ENCODE data around the gene SMPX. TPM values are rescaled to one million over a fixed set of nuclear protein-coding genes. Genes with fewer than 3 reads are reported as not detected.

SMPX gene
- total and polyA plus RNA-seq, 4 donors = 0.28 to 0.89 (median 0.50) TPM; not detected in 1

GRCh38 chrX:21666252-21666651 lies 91.7 kb downstream of the SMPX start:
- Histone ChIP-seq H3K4me1 (ENCODE audit: control insufficient read depth, insufficient read depth, low read length) (no peaks in the 10 kb centered on the region), H3K4me3 (ENCODE audit: low read depth, low read length) (no peak overlapping the region), H3K36me3 (ENCODE audit: control insufficient read depth, insufficient read depth, low read length) (no peaks in the 10 kb centered on the region), H3K27ac (ENCODE audit: low read depth, low read length) (no peak overlapping the region), H3K9me3 (ENCODE audit: control insufficient read depth, insufficient read depth, low read length) (no peaks in the 10 kb centered on the region), H3K27me3 (ENCODE audit: control insufficient read depth, insufficient read depth, low read length) (no peaks in the 10 kb centered on the region)
- WGBS (ENCODE audit: insufficient coverage) = 75% methylated on average over 2 of the region's 4 CpGs
- DNase-seq (ENCODE audit: low read depth in 4 of 6, low spot score in 6 of 6) = no peak

GRCh38 chrX:21662761-21663160 lies 95.2 kb downstream of the SMPX start:
- DNase-seq (ENCODE audit: low read depth in 4 of 6, low spot score in 6 of 6) = no peak
- Histone ChIP-seq H3K9me3 (ENCODE audit: control insufficient read depth, insufficient read depth, low read length) (no peaks in the 10 kb centered on the region), H3K27ac (ENCODE audit: low read depth, low read length) (no peak overlapping the region), H3K27me3 (ENCODE audit: control insufficient read depth, insufficient read depth, low read length) (peaks cover 10% of the 10 kb centered on the region), H3K4me1 (ENCODE audit: control insufficient read depth, insufficient read depth, low read length) (peaks cover 11% of the 10 kb centered on the region), H3K36me3 (ENCODE audit: control insufficient read depth, insufficient read depth, low read length) (no peaks in the 10 kb centered on the region), H3K4me3 (ENCODE audit: low read depth, low read length) (no peak overlapping the region)
- WGBS (ENCODE audit: insufficient coverage) = 83% methylated on average over 1 of the region's 4 CpGs

- WGBS (ENCODE audit: insufficient coverage) = 90% methylated on average over 3 of the region's 6 CpGs
- H3K36me3 ChIP-seq (ENCODE audit: control insufficient read depth, insufficient read depth, low read length) = peaks cover 12% of the 10 kb centered on the region
- peaks cover 11% of the 10 kb centered on the region for H3K4me1 ChIP-seq (ENCODE audit: control insufficient read depth, insufficient read depth, low read length)
- H3K27me3 ChIP-seq (ENCODE audit: control insufficient read depth, insufficient read depth, low read length) = peaks cover 14% of the 10 kb centered on the region
- no peak overlapping the region for H3K4me3 ChIP-seq (ENCODE audit: low read depth, low read length)
- no peak overlapping the region for H3K27ac ChIP-seq (ENCODE audit: low read depth, low read length)
- no peak for DNase-seq (ENCODE audit: low read depth in 4 of 6, low spot score in 6 of 6)
- no peaks in the 10 kb centered on the region for H3K9me3 ChIP-seq (ENCODE audit: control insufficient read depth, insufficient read depth, low read length)
Observed at GRCh38 chrX:21661316-21661715, 96.6 kb downstream of the SMPX start.

DNA sequence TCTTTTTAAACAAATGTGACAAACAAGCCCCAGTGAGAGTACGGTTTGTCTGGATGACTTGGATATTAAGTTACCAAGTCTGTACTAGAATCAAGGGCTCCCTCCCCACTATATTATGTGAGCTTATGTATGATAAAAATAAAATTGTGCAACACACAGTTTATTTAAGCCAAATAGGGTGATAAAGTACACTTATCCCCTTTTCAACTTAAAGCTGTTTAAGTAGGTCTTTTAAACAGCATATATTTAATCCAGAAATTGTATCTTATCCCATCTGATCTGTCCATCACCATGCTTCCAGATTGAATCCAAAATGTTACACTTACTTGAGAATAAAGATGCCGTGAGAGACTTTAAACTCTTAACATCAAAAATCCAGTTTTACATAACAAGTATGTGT lies 97.8 kb downstream of the SMPX start:
- no peak for DNase-seq (ENCODE audit: low read depth in 4 of 6, low spot score in 6 of 6)
- Histone ChIP-seq H3K27ac (ENCODE audit: low read depth, low read length) (no peak overlapping the region), H3K4me3 (ENCODE audit: low read depth, low read length) (no peak overlapping the region), H3K27me3 (ENCODE audit: control insufficient read depth, insufficient read depth, low read length) (peaks cover 20% of the 10 kb centered on the region), H3K36me3 (ENCODE audit: control insufficient read depth, insufficient read depth, low read length) (peaks cover 19% of the 10 kb centered on the region), H3K9me3 (ENCODE audit: control insufficient read depth, insufficient read depth, low read length) (no peaks in the 10 kb centered on the region), H3K4me1 (ENCODE audit: control insufficient read depth, insufficient read depth, low read length) (peaks cover 18% of the 10 kb centered on the region)
- no CpG with 5 or more reads among the region's 2 CpGs for WGBS (ENCODE audit: insufficient coverage)

DNA sequence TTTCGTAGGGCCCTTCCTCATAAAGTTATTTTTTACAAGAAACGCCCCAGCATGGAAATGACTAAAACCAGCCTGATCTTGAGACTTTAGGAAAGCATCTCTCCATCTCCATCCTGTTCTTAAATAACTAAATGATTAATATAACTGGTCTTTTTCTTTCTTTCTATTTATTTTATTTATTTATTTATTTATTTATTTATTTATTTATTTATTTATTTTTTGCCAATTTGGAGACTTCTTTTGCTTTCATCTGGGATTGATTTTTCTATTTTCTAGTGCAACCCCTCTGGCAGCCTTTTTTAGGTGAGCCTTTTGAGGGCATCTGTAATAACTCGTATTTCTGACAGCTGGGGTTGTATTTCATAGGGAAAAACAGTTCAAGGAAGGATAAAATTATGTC lies 98.6 kb downstream of the SMPX start:
- DNase-seq (ENCODE audit: low read depth in 4 of 6, low spot score in 6 of 6) = no peak
- Histone ChIP-seq H3K4me3 (ENCODE audit: low read depth, low read length) (no peak overlapping the region), H3K27me3 (ENCODE audit: control insufficient read depth, insufficient read depth, low read length) (peaks cover 20% of the 10 kb centered on the region), H3K4me1 (ENCODE audit: control insufficient read depth, insufficient read depth, low read length) (peaks cover 18% of the 10 kb centered on the region), H3K36me3 (ENCODE audit: control insufficient read depth, insufficient read depth, low read length) (peaks cover 19% of the 10 kb centered on the region), H3K27ac (ENCODE audit: low read depth, low read length) (no peak overlapping the region), H3K9me3 (ENCODE audit: control insufficient read depth, insufficient read depth, low read length) (no peaks in the 10 kb centered on the region)
- WGBS (ENCODE audit: insufficient coverage) = no CpG with 5 or more reads among the region's 3 CpGs

DNA sequence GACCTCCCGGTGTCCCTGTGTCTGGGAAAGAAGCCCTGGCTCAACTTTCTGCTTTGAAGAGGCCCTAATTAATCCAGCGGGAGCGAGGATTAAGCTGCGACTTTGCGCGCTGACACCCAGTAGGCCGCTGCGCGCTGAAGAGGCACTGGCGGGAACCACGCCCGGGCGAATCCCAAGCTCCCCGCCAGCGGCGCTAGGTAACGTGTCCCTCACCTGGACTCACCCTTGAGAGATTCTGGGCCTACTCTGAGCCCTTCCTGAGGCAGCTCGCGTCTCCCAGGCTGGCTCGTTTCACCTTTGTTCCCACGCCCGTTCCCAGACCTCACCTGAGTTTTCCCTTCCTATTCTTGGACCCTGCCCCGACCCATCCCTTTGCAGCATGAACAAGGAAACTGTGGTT lies 99.2 kb downstream of the SMPX start:
- H3K4me3 ChIP-seq (ENCODE audit: low read depth, low read length) = peak overlapping the region; percentile 9

GRCh38 chrX:21658152-21658737 lies 99.7 kb downstream of the SMPX start, which contains the start of gene KLHL34:
TSS of gene KLHL34 (minus strand) at chrX:21658330. CDS start at chrX:21657788, 542 bp downstream.
- Histone ChIP-seq H3K36me3 (ENCODE audit: control insufficient read depth, insufficient read depth, low read length) (peaks cover 19% of the 10 kb centered on the region), H3K27ac (ENCODE audit: low read depth, low read length) (no peak within 1 kb of the TSS), H3K9me3 (ENCODE audit: control insufficient read depth, insufficient read depth, low read length) (no peaks in the 10 kb centered on the region), H3K27me3 (ENCODE audit: control insufficient read depth, insufficient read depth, low read length) (peaks cover 20% of the 10 kb centered on the region), H3K4me1 (ENCODE audit: control insufficient read depth, insufficient read depth, low read length) (peaks cover 18% of the 10 kb centered on the region), H3K4me3 (ENCODE audit: low read depth, low read length) (peak within 1 kb of the TSS; percentile 9)
- no peak for DNase-seq (ENCODE audit: low read depth in 4 of 6, low spot score in 6 of 6)
- WGBS (ENCODE audit: insufficient coverage) = 26% methylated on average over 60 of the region's 60 CpGs

More for the DNA sequence above, 99.2 kb downstream of the SMPX start:
- DNase-seq (ENCODE audit: low read depth in 4 of 6, low spot score in 6 of 6) = peak in 2 of 6 donors; percentile 8 to 14
- Histone ChIP-seq H3K9me3 (ENCODE audit: control insufficient read depth, insufficient read depth, low read length) (no peaks in the 10 kb centered on the region), H3K36me3 (ENCODE audit: control insufficient read depth, insufficient read depth, low read length) (peaks cover 19% of the 10 kb centered on the region), H3K4me1 (ENCODE audit: control insufficient read depth, insufficient read depth, low read length) (peaks cover 18% of the 10 kb centered on the region), H3K27me3 (ENCODE audit: control insufficient read depth, insufficient read depth, low read length) (peaks cover 20% of the 10 kb centered on the region), H3K27ac (ENCODE audit: low read depth, low read length) (no peak overlapping the region)
- 30% methylated on average over 23 of the region's 23 CpGs for WGBS (ENCODE audit: insufficient coverage)

- H3K4me1 ChIP-seq (ENCODE audit: control insufficient read depth, insufficient read depth, low read length) = peaks cover 18% of the 10 kb centered on the region
- WGBS (ENCODE audit: insufficient coverage) = 63% methylated on average over 57 of the region's 57 CpGs
- H3K27me3 ChIP-seq (ENCODE audit: control insufficient read depth, insufficient read depth, low read length) = peaks cover 20% of the 10 kb centered on the region
- no peak overlapping the region for H3K27ac ChIP-seq (ENCODE audit: low read depth, low read length)
- no peak for DNase-seq (ENCODE audit: low read depth in 4 of 6, low spot score in 6 of 6)
- H3K9me3 ChIP-seq (ENCODE audit: control insufficient read depth, insufficient read depth, low read length) = no peaks in the 10 kb centered on the region
- peaks cover 19% of the 10 kb centered on the region for H3K36me3 ChIP-seq (ENCODE audit: control insufficient read depth, insufficient read depth, low read length)
- H3K4me3 ChIP-seq (ENCODE audit: low read depth, low read length) = no peak overlapping the region
Observed at GRCh38 chrX:21657318-21658151, 100.4 kb downstream of the SMPX start.

GRCh38 chrX:21656587-21657317 lies 101.2 kb downstream of the SMPX start:
- DNase-seq (ENCODE audit: low read depth in 4 of 6, low spot score in 6 of 6) = no peak
- Histone ChIP-seq H3K27me3 (ENCODE audit: control insufficient read depth, insufficient read depth, low read length) (peaks cover 20% of the 10 kb centered on the region), H3K4me3 (ENCODE audit: low read depth, low read length) (no peak overlapping the region), H3K27ac (ENCODE audit: low read depth, low read length) (no peak overlapping the region), H3K9me3 (ENCODE audit: control insufficient read depth, insufficient read depth, low read length) (no peaks in the 10 kb centered on the region), H3K4me1 (ENCODE audit: control insufficient read depth, insufficient read depth, low read length) (peaks cover 18% of the 10 kb centered on the region), H3K36me3 (ENCODE audit: control insufficient read depth, insufficient read depth, low read length) (peaks cover 19% of the 10 kb centered on the region)
- 62% methylated on average over 59 of the region's 61 CpGs for WGBS (ENCODE audit: insufficient coverage)

Data from spinal cord (tissue), 10 donors.